HepG2 (cell line): ENCODE data around the gene CTSZ. TPM values are rescaled to one million over a fixed set of nuclear protein-coding genes. Genes with fewer than 3 reads are reported as not detected.

Experiments used
- BRD4 ChIP-seq: sonication (generic); formaldehyde crosslinking; IDR thresholded peaks from 2 replicates; pipeline ENCODE4 v1.4.0; 2020; ENCODE audit warnings: missing genetic modification reagents
- DPF2 ChIP-seq: sonication (generic); formaldehyde crosslinking; IDR thresholded peaks from 2 replicates; pipeline ENCODE4 v1.4.0; 2020; ENCODE audit warnings: mild to moderate bottlenecking, low read depth, missing genetic modification reagents, borderline replicate concordance
- GPN1 ChIP-seq: sonication (generic); formaldehyde crosslinking; IDR thresholded peaks from 2 replicates; pipeline ENCODE4 v1.5.1; 2020; ENCODE audit warnings: missing genetic modification reagents, borderline replicate concordance
- HNF4G ChIP-seq, 2 experiments: sonication (generic) in 1 of 2; formaldehyde crosslinking in 1 of 2; IDR thresholded peaks; 2 replicates each; pipeline versions ENCODE4 v1.4.0 to v1.6.1; 2011 to 2020; ENCODE audit warnings: borderline replicate concordance in 2 of 2, low read depth in 2 of 2, mild to moderate bottlenecking in 2 of 2, low read length in 1 of 2, missing genetic modification reagents in 1 of 2, moderate library complexity in 1 of 2
- MTA3 ChIP-seq: sonication (generic); formaldehyde crosslinking; IDR thresholded peaks from 2 replicates; pipeline ENCODE4 v1.4.0; 2020; ENCODE audit warnings: missing genetic modification reagents
- NFIB ChIP-seq: sonication (generic); formaldehyde crosslinking; IDR thresholded peaks from 2 replicates; pipeline ENCODE4 v1.9.0; 2021; ENCODE audit warnings: missing genetic modification reagents, mild to moderate bottlenecking, borderline replicate concordance
- NKX3-1 ChIP-seq: sonication (generic); formaldehyde crosslinking; IDR thresholded peaks from 2 replicates; pipeline ENCODE4 v1.5.0; 2020; ENCODE audit warnings: missing genetic modification reagents
- PPARG ChIP-seq: conservative IDR thresholded peaks from 2 replicates; pipeline ENCODE4 v1.6.1; 2016; ENCODE audit warnings: missing biosample characterization, missing genetic modification reagents
- RAD51 ChIP-seq: fragments of 450-650 bp; IDR thresholded peaks from 2 replicates; pipeline ENCODE4 v1.6.1; 2016; ENCODE audit warnings: borderline replicate concordance
- SMARCE1 ChIP-seq: fragments of 450-650 bp; IDR thresholded peaks from 2 replicates; pipeline ENCODE4 v1.6.1; 2017; ENCODE audit warnings: borderline replicate concordance
- ZBTB8A ChIP-seq: sonication (generic); formaldehyde crosslinking; IDR thresholded peaks from 2 replicates; pipeline ENCODE4 v1.4.0; 2020; ENCODE audit warnings: mild to moderate bottlenecking, low read depth, missing genetic modification reagents, borderline replicate concordance
- ZKSCAN8 ChIP-seq: IDR thresholded peaks from 2 replicates; pipeline ENCODE4 v1.6.1; 2016; ENCODE audit warnings: borderline replicate concordance, missing genetic modification reagents, missing compliant biosample characterization
- ZNF101 ChIP-seq: sonication (generic); formaldehyde crosslinking; IDR thresholded peaks from 2 replicates; pipeline ENCODE4 v1.4.0; 2020; ENCODE audit warnings: mild to moderate bottlenecking, low read depth, missing genetic modification reagents, borderline replicate concordance
- ZNF570 ChIP-seq: sonication (generic); formaldehyde crosslinking; IDR thresholded peaks from 2 replicates; pipeline ENCODE4 v1.4.0; 2020; ENCODE audit warnings: mild to moderate bottlenecking, missing genetic modification reagents, borderline replicate concordance
- ZNF83 ChIP-seq: sonication (generic); formaldehyde crosslinking; IDR thresholded peaks from 2 replicates; pipeline ENCODE4 v1.4.0; 2020; ENCODE audit warnings: missing genetic modification reagents, mild to moderate bottlenecking, borderline replicate concordance
- polyA plus RNA-seq, 8 experiments: library from polyadenylated mRNA; depleted of rRNA in 3 of 8; stranded (reverse) in 7 of 8; unstranded in 1 of 8; fragments of >200 nt; fragmentation: Illumina TruSeq in 4 of 8; extraction: Trizol in 4 of 8; gene quantifications; 2 replicates each; pipeline versions ENCODE4 v1.2.1 to v1.2.3, GENCODE V29; 2011 to 2016; ENCODE audit warnings: low read depth in 4 of 8, missing spikeins in 1 of 8, mixed read lengths in 1 of 8; ENCODE audit not compliant: insufficient read depth in 1 of 8
- total RNA-seq, 5 experiments: library from RNA; depleted of rRNA; stranded (reverse); fragments of >200 nt; fragmentation: Illumina TruSeq; extraction: Trizol; gene quantifications; 2 replicates each; pipeline ENCODE4 v1.2.3, GENCODE V29; 2016; ENCODE audit warnings: low read depth in 1 of 5
- TF ChIP-seq, protein P1 (sequence below): sonication (generic); formaldehyde crosslinking; IDR thresholded peaks from 2 replicates; pipeline ENCODE4 v1.5.0; 2020; ENCODE audit warnings: missing genetic modification reagents
- TF ChIP-seq, protein P2 (sequence below): sonication (generic); formaldehyde crosslinking; IDR thresholded peaks from 2 replicates; pipeline ENCODE4 v1.5.0; 2020; ENCODE audit warnings: missing genetic modification reagents, mild to moderate bottlenecking, borderline replicate concordance
- TF ChIP-seq, protein P3 (sequence below): sonication (generic); formaldehyde crosslinking; IDR thresholded peaks from 2 replicates; pipeline ENCODE4 v1.5.0; 2020; ENCODE audit warnings: mild to moderate bottlenecking, missing genetic modification reagents
- TF ChIP-seq, protein P4 (sequence below): sonication (generic); formaldehyde crosslinking; IDR thresholded peaks from 2 replicates; pipeline ENCODE4 v1.5.0; 2020; ENCODE audit warnings: missing genetic modification reagents
- TF ChIP-seq, protein P5 (sequence below): IDR thresholded peaks from 2 replicates; pipeline ENCODE4 v1.6.1; 2016; ENCODE audit warnings: low read depth, control low read depth

CTSZ gene
- total and polyA plus RNA-seq, 2 of the 13 experiments (the other 11 are each of a cell fraction or from before 2014, with no cell fraction given) = 0.33 TPM; not detected in 1

DNA sequence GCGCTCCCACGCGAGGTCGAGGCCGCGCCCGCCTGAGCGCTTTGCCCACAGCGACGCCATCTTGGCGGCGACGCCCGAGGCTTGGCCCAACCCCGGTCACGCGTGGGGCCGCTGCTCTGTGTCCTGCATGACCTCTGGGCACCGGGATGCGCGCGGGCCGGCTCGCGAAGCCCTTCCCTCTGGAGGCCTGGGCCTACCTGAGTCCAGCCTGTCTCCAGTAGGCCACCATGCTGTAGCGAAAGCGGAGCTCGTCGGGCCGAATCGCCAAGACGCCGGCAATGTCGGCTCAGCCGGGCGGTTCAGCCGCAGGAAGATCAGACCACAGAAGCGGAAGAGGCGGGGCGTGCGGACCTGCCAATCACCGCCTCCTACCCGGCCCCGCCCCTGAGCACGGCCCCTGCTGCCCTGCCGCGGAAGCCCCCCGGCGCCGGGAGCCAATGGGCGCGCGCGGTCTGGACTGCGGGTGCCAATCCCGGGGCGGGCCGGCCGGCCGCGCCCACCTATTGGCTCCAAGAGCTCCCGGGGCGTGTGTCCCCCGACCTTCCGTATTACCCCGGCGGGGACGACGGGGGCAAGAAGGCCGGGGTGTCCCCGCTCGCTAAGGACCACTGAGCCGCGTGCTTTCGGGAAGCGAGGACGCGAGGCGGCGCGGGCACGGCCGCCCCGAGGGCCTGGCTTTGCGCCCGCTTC lies 25.1 kb upstream of the CTSZ start, which contains the start of gene ATP5F1E (continued):
- TF ChIP-seq RAD51 = no peak
- TF ChIP-seq BRD4 = peak; percentile 97
- TF ChIP-seq, protein P1, sequence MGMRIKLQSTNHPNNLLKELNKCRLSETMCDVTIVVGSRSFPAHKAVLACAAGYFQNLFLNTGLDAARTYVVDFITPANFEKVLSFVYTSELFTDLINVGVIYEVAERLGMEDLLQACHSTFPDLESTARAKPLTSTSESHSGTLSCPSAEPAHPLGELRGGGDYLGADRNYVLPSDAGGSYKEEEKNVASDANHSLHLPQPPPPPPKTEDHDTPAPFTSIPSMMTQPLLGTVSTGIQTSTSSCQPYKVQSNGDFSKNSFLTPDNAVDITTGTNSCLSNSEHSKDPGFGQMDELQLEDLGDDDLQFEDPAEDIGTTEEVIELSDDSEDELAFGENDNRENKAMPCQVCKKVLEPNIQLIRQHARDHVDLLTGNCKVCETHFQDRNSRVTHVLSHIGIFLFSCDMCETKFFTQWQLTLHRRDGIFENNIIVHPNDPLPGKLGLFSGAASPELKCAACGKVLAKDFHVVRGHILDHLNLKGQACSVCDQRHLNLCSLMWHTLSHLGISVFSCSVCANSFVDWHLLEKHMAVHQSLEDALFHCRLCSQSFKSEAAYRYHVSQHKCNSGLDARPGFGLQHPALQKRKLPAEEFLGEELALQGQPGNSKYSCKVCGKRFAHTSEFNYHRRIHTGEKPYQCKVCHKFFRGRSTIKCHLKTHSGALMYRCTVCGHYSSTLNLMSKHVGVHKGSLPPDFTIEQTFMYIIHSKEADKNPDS = 0 out of 2 replicates have a peak, but pooled peaks have one; percentile 87
- TF ChIP-seq HNF4G (IDR thresholded peaks at IDR 0.05; ENCODE audit: borderline replicate concordance, low read depth, low read length) = no peak; the same call in 1 of the 2 replicates
- peak; percentile 79; the same call in 1 of the 2 replicates for TF ChIP-seq HNF4G (CRISPR knock-in tag; IDR thresholded peaks at IDR 0.05; ENCODE audit: borderline replicate concordance, low read depth)
- peak; percentile 62 for TF ChIP-seq PPARG
- TF ChIP-seq ZKSCAN8 = peak; percentile 68; the same call in 1 of the 2 replicates
- peak; percentile 92; the same call in 1 of the 2 replicates for TF ChIP-seq ZNF570
- peak; percentile 78; the same call in 1 of the 2 replicates for TF ChIP-seq ZNF83 (CRISPR knock-in tag)
- TF ChIP-seq MTA3 = no peak
- TF ChIP-seq, protein P2, sequence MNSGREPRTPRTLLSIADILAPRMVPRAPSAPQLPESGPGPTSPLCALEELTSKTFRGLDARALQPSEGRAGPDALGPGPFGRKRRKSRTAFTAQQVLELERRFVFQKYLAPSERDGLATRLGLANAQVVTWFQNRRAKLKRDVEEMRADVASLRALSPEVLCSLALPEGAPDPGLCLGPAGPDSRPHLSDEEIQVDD (CRISPR knock-in tag) = peak; percentile 90; the same call in 1 of the 2 replicates
- peak; percentile 57; the same call in 1 of the 2 replicates for TF ChIP-seq NKX3-1 (CRISPR knock-in tag)
- TF ChIP-seq ZNF101 (CRISPR knock-in tag) = no peak; the same call in 1 of the 2 replicates
- TF ChIP-seq, protein P3, sequence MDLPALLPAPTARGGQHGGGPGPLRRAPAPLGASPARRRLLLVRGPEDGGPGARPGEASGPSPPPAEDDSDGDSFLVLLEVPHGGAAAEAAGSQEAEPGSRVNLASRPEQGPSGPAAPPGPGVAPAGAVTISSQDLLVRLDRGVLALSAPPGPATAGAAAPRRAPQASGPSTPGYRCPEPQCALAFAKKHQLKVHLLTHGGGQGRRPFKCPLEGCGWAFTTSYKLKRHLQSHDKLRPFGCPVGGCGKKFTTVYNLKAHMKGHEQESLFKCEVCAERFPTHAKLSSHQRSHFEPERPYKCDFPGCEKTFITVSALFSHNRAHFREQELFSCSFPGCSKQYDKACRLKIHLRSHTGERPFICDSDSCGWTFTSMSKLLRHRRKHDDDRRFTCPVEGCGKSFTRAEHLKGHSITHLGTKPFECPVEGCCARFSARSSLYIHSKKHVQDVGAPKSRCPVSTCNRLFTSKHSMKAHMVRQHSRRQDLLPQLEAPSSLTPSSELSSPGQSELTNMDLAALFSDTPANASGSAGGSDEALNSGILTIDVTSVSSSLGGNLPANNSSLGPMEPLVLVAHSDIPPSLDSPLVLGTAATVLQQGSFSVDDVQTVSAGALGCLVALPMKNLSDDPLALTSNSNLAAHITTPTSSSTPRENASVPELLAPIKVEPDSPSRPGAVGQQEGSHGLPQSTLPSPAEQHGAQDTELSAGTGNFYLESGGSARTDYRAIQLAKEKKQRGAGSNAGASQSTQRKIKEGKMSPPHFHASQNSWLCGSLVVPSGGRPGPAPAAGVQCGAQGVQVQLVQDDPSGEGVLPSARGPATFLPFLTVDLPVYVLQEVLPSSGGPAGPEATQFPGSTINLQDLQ (CRISPR knock-in tag) = peak; percentile 100
- TF ChIP-seq DPF2 (CRISPR knock-in tag) = no peak
- peak; percentile 96; the same call in 1 of the 2 replicates for TF ChIP-seq NFIB (CRISPR knock-in tag)
- TF ChIP-seq, protein P4, sequence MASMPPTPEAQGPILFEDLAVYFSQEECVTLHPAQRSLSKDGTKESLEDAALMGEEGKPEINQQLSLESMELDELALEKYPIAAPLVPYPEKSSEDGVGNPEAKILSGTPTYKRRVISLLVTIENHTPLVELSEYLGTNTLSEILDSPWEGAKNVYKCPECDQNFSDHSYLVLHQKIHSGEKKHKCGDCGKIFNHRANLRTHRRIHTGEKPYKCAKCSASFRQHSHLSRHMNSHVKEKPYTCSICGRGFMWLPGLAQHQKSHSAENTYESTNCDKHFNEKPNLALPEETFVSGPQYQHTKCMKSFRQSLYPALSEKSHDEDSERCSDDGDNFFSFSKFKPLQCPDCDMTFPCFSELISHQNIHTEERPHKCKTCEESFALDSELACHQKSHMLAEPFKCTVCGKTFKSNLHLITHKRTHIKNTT (CRISPR knock-in tag) = no peak
- TF ChIP-seq ZBTB8A = peak; percentile 92
- no peak for TF ChIP-seq SMARCE1
- TF ChIP-seq, protein P5, sequence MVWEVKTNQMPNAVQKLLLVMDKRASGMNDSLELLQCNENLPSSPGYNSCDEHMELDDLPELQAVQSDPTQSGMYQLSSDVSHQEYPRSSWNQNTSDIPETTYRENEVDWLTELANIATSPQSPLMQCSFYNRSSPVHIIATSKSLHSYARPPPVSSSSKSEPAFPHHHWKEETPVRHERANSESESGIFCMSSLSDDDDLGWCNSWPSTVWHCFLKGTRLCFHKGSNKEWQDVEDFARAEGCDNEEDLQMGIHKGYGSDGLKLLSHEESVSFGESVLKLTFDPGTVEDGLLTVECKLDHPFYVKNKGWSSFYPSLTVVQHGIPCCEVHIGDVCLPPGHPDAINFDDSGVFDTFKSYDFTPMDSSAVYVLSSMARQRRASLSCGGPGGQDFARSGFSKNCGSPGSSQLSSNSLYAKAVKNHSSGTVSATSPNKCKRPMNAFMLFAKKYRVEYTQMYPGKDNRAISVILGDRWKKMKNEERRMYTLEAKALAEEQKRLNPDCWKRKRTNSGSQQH = peak; percentile 94
- TF ChIP-seq GPN1 (CRISPR knock-in tag) = peak; percentile 86; the same call in 1 of the 2 replicates
